ENCODE data around the gene PIK3C2G.
"Not testable (repeated sequence)": the region's sequence is repeated elsewhere in the genome, so short reads cannot be mapped to it uniquely, and the experiment has no call there.

The PIK3C2G gene
- 0 to 0.07 reads per million in 2 donors for total RNA-seq

- DNase-seq: no peak
Measured at GRCh38 chr12:18261273-18261672, at the start of gene PIK3C2G. Gene PIK3C2G, plus strand, starts transcription at chr12:18261518. Its CDS starts 20,564 bp downstream, at chr12:18282082.

- DNase-seq: no peak
Measured at GRCh38 chr12:18217966-18218365, 43.4 kb upstream of the PIK3C2G start.

- DNase-seq: no peak
Measured at GRCh38 chr12:18221726-18222125, 39.6 kb upstream of the PIK3C2G start.

GRCh38 chr12:18222699-18223098 lies 38.6 kb upstream of the PIK3C2G start:
- DNase-seq: no peak

GRCh38 chr12:18224745-18225144 lies 36.6 kb upstream of the PIK3C2G start:
- DNase-seq: no peak

- DNase-seq: no peak
Measured at GRCh38 chr12:18239526-18239925, 21.8 kb upstream of the PIK3C2G start.

GRCh38 chr12:18242380-18243089 lies 18.8 kb upstream of the PIK3C2G start:
- no peak for DNase-seq

- no peak for DNase-seq
Measured at GRCh38 chr12:18243238-18243637, 18.1 kb upstream of the PIK3C2G start.

- DNase-seq: no peak
Measured at GRCh38 chr12:18246066-18246465, 15.3 kb upstream of the PIK3C2G start.

GRCh38 chr12:18250313-18250916 lies 10.9 kb upstream of the PIK3C2G start:
- no peak for DNase-seq

GRCh38 chr12:18254081-18254480 lies 7.2 kb upstream of the PIK3C2G start:
- no peak for DNase-seq

- DNase-seq: not testable (repeated sequence)
Measured at GRCh38 chr12:18255004-18255403, 6.3 kb upstream of the PIK3C2G start.

GRCh38 chr12:18257251-18257650 lies 4.1 kb upstream of the PIK3C2G start:
- DNase-seq: no peak

GRCh38 chr12:18258929-18259328 lies 2.4 kb upstream of the PIK3C2G start:
- DNase-seq: no peak

- DNase-seq: no peak
Measured at GRCh38 chr12:18259906-18260682, 1.2 kb upstream of the PIK3C2G start.

GRCh38 chr12:18261906-18262305 lies 588 bp downstream of the PIK3C2G start:
- DNase-seq: no peak

GRCh38 chr12:18262514-18262913 lies 1.2 kb downstream of the PIK3C2G start:
- no peak for DNase-seq

GRCh38 chr12:18264581-18265075 lies 3.3 kb downstream of the PIK3C2G start:
- DNase-seq: no peak

GRCh38 chr12:18267427-18268099 lies 6.2 kb downstream of the PIK3C2G start:
- DNase-seq: no peak

GRCh38 chr12:18270958-18271460 lies 9.7 kb downstream of the PIK3C2G start:
- no peak for DNase-seq

GRCh38 chr12:18275981-18276380 lies 14.7 kb downstream of the PIK3C2G start:
- no peak for DNase-seq

- no peak for DNase-seq
Measured at GRCh38 chr12:18277196-18277595, 15.9 kb downstream of the PIK3C2G start.

GRCh38 chr12:18280728-18281127 lies 19.4 kb downstream of the PIK3C2G start:
- no peak for DNase-seq

Data from T-helper 9 cell (primary cell).